Measurements from ENCODE around the gene IRF2BPL.

DNA sequence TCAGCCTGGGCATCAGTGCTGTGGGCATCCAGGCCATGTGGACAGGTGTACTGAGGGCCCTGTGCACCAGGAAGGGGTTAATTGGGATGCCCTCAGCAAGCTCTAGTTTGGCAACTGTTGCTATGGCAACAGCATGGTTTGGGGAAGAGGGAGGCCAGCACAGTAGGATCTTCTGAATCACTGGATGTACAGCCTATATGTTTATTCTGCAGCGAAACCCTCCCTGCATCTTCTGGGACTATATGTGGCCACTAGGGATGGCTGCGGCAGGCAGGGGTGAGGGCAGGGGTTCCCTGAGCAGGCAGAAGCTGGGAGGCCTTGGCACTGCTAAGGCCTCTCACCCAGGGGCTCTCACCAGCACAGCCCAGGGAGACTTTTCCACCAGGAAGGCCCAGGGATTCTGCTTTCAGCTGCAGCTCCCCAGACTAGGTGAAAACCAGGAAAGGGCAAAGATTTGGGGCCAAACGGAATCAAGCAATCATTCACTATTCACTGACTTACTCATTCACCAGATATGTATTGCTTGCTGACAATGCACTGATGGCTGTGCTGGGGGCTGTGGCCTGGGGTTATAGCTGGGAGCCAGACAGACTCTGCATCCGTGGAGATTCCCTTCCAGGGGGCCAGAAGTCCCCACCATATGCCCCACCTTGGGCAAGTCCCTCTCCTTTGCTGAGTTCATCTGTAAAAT lies 42.8 kb downstream of the IRF2BPL start:
- TF ChIP-seq EZH2phosphoT487 (IDR thresholded peaks at IDR 0.05; ENCODE audit: insufficient read depth, low read depth) (no peak), EZH2 (IDR thresholded peaks at IDR 0.05; ENCODE audit: insufficient read depth, poor library complexity, severe bottlenecking) (no peak)

All from GM23248 (cell line).